ENCODE results near the gene ABCA2.

ABCA2 gene

GRCh38 chr9:136961279-136962065 lies 66.6 kb downstream of the ABCA2 start:
- in situ Hi-C loops (cut with MboI; ENCODE audit: low sequenced_read_pairs): no loop called here
- H3K4me3 ChIP-seq: no peak overlapping the region
- H3K9me3 ChIP-seq: no peaks in the 10 kb centered on the region; the same call in 1 of the 2 replicates
- peaks cover 8% of the 10 kb centered on the region for H3K4me1 ChIP-seq
- H3K27me3 ChIP-seq (ENCODE audit: low read depth): no peaks in the 10 kb centered on the region
- no peaks in the 10 kb centered on the region for H3K36me3 ChIP-seq (replicated peaks)
- no peak for DNase-seq (ENCODE audit: low spot score in 2 of 2)

- H3K4me1 ChIP-seq: peaks cover 2% of the 10 kb centered on the region
- H3K9me3 ChIP-seq: no peaks in the 10 kb centered on the region; the same call in 1 of the 2 replicates
- in situ Hi-C loops (cut with MboI; ENCODE audit: low sequenced_read_pairs): no loop called here
- DNase-seq (ENCODE audit: low spot score in 2 of 2): no peak
- H3K4me3 ChIP-seq: no peak overlapping the region
- no peaks in the 10 kb centered on the region for H3K27me3 ChIP-seq (ENCODE audit: low read depth)
- H3K36me3 ChIP-seq (replicated peaks): no peaks in the 10 kb centered on the region
These were observed 67.1 kb downstream of the ABCA2 start for GRCh38 chr9:136960938-136961275.

GRCh38 chr9:136960212-136960937 lies 67.7 kb downstream of the ABCA2 start:
- H3K27me3 ChIP-seq (ENCODE audit: low read depth): no peaks in the 10 kb centered on the region
- DNase-seq (ENCODE audit: low spot score in 2 of 2): no peak
- H3K4me1 ChIP-seq: no peaks in the 10 kb centered on the region
- H3K9me3 ChIP-seq: no peaks in the 10 kb centered on the region; the same call in 1 of the 2 replicates
- H3K4me3 ChIP-seq: no peak overlapping the region
- H3K36me3 ChIP-seq (replicated peaks): no peaks in the 10 kb centered on the region
- in situ Hi-C loops (cut with MboI; ENCODE audit: low sequenced_read_pairs): no loop called here

GRCh38 chr9:136958898-136959850 lies 68.9 kb downstream of the ABCA2 start:
- DNase-seq (ENCODE audit: low spot score in 2 of 2): no peak
- in situ Hi-C loops (cut with MboI; ENCODE audit: low sequenced_read_pairs): no loop called here
- H3K4me1 ChIP-seq: no peaks in the 10 kb centered on the region
- H3K4me3 ChIP-seq: no peak overlapping the region
- no peaks in the 10 kb centered on the region for H3K27me3 ChIP-seq (ENCODE audit: low read depth)
- H3K36me3 ChIP-seq (replicated peaks): no peaks in the 10 kb centered on the region
- H3K9me3 ChIP-seq: no peaks in the 10 kb centered on the region; the same call in 1 of the 2 replicates

- no peaks in the 10 kb centered on the region for H3K27me3 ChIP-seq (ENCODE audit: low read depth)
- no peak for DNase-seq (ENCODE audit: low spot score in 2 of 2)
- in situ Hi-C loops (cut with MboI; ENCODE audit: low sequenced_read_pairs): no loop called here
- H3K4me1 ChIP-seq: no peaks in the 10 kb centered on the region
- no peak overlapping the region for H3K4me3 ChIP-seq
- no peaks in the 10 kb centered on the region for H3K36me3 ChIP-seq (replicated peaks)
- H3K9me3 ChIP-seq: no peaks in the 10 kb centered on the region; the same call in 1 of the 2 replicates
These were observed 69.6 kb downstream of the ABCA2 start for GRCh38 chr9:136958473-136958872.

GRCh38 chr9:136957901-136958300 lies 70.1 kb downstream of the ABCA2 start:
- no peaks in the 10 kb centered on the region for H3K27me3 ChIP-seq (ENCODE audit: low read depth)
- in situ Hi-C loops (cut with MboI; ENCODE audit: low sequenced_read_pairs): no loop called here
- no peak overlapping the region for H3K4me3 ChIP-seq
- no peaks in the 10 kb centered on the region; the same call in 1 of the 2 replicates for H3K9me3 ChIP-seq
- H3K4me1 ChIP-seq: no peaks in the 10 kb centered on the region
- no peak for DNase-seq (ENCODE audit: low spot score in 2 of 2)
- no peaks in the 10 kb centered on the region for H3K36me3 ChIP-seq (replicated peaks)

GRCh38 chr9:136957461-136957860 lies 70.6 kb downstream of the ABCA2 start:
- Histone ChIP-seq H3K27me3 (ENCODE audit: low read depth) (no peaks in the 10 kb centered on the region), H3K4me3 (no peak overlapping the region), H3K4me1 (no peaks in the 10 kb centered on the region), H3K9me3 (no peaks in the 10 kb centered on the region; the same call in 1 of the 2 replicates), H3K36me3 (replicated peaks) (no peaks in the 10 kb centered on the region)
- no peak for DNase-seq (ENCODE audit: low spot score in 2 of 2)
- in situ Hi-C loops (cut with MboI; ENCODE audit: low sequenced_read_pairs): no loop called here

Data from HAP-1 (cell line).